Suprapubic skin (tissue), 4 donors: ENCODE data around the gene PUS1. TPM values are rescaled to one million over a fixed set of nuclear protein-coding genes. Genes with fewer than 3 reads are reported as not detected.

Experiments used
- DNase-seq, 2 donors: peaks; one replicate each; pipeline ENCODE4 v3.0.0-alpha.2; 2019; ENCODE audit warnings: low spot score in 2 of 2
- H3K27ac ChIP-seq: fragments of 200-600 bp; sonication (generic); one replicate; pipeline ENCODE4 v1.5.1; 2019
- H3K27me3 ChIP-seq: fragments of 200-600 bp; sonication (generic); one replicate; pipeline ENCODE4 v1.5.1; 2019
- H3K36me3 ChIP-seq: fragments of 200-600 bp; sonication (generic); one replicate; pipeline ENCODE4 v1.5.1; 2019
- H3K4me1 ChIP-seq: fragments of 200-600 bp; sonication (generic); one replicate; pipeline ENCODE4 v1.5.1; 2019
- H3K4me3 ChIP-seq: fragments of 200-600 bp; sonication (generic); one replicate; pipeline ENCODE4 v1.5.1; 2019; ENCODE audit warnings: mild to moderate bottlenecking
- H3K9me3 ChIP-seq: fragments of 200-600 bp; sonication (generic); one replicate; pipeline ENCODE4 v1.5.1; 2019
- CTCF ChIP-seq, 2 donors: fragments of 200-600 bp in 1 of 2; fragments of 450-650 bp in 1 of 2; sonication (generic) in 1 of 2; IDR thresholded peaks; one replicate each; pipeline ENCODE4 v1.5.1; 2016 to 2019; ENCODE audit warnings: antibody characterized with exemption in 2 of 2, mild to moderate bottlenecking in 1 of 2, moderate library complexity in 1 of 2
- EP300 ChIP-seq: sonication (generic); formaldehyde crosslinking; IDR thresholded peaks from one replicate; pipeline ENCODE4 v1.6.1; 2017; ENCODE audit warnings: antibody characterized with exemption
- POLR2A ChIP-seq, 2 donors: fragments of 450-650 bp; IDR thresholded peaks; one replicate each; pipeline ENCODE4 v1.6.1; 2017; ENCODE audit warnings: antibody characterized with exemption in 2 of 2, mild to moderate bottlenecking in 2 of 2, moderate library complexity in 2 of 2
- POLR2AphosphoS5 ChIP-seq, 3 donors: sonication (generic); formaldehyde crosslinking; IDR thresholded peaks; one replicate each; pipeline ENCODE4 v1.6.1; 2017; ENCODE audit warnings: antibody characterized with exemption in 3 of 3
- WGBS: methylation state at CpG from one replicate; pipeline ENCODE4 v1.1.5; 2018; 5-methylcytosine and 5-hydroxymethylcytosine counted together
- total RNA-seq, 4 donors: library from RNA; depleted of rRNA; stranded (reverse); fragments of >200 nt; gene quantifications; one replicate each; pipeline ENCODE4 v1.1.0, GENCODE V29; 2016

The PUS1 gene
- total RNA-seq, 4 donors from 2014 or later, result 16.3 to 24.4 (median 21.8) TPM

GRCh38 chr12:131916306-131917138 lies 12.6 kb upstream of the PUS1 start:
- H3K4me3 ChIP-seq, result no peak overlapping the region
- 87% methylated on average over 11 of the region's 36 CpGs for WGBS
- H3K4me1 ChIP-seq, result peaks cover 8% of the 10 kb centered on the region
- H3K36me3 ChIP-seq, result peaks cover 95% of the 10 kb centered on the region
- TF ChIP-seq POLR2AphosphoS5 (IDR thresholded peaks at IDR 0.05), result no peak
- TF ChIP-seq EP300, result no peak
- no peak for TF ChIP-seq POLR2A (IDR thresholded peaks at IDR 0.05)
- TF ChIP-seq CTCF (IDR thresholded peaks at IDR 0.05), result no peak
- H3K27me3 ChIP-seq, result no peaks in the 10 kb centered on the region
- H3K27ac ChIP-seq, result no peak overlapping the region
- no peak for DNase-seq
- no peaks in the 10 kb centered on the region for H3K9me3 ChIP-seq

- Histone ChIP-seq H3K4me3 (no peak overlapping the region), H3K27ac (no peak overlapping the region), H3K4me1 (peaks cover 2% of the 10 kb centered on the region), H3K9me3 (no peaks in the 10 kb centered on the region), H3K27me3 (no peaks in the 10 kb centered on the region), H3K36me3 (peaks cover 95% of the 10 kb centered on the region)
- 73% methylated on average over 16 of the region's 31 CpGs for WGBS
- DNase-seq, result peak in 1 of 2 donors; percentile 92
- TF ChIP-seq EP300 (no peak), POLR2AphosphoS5 (IDR thresholded peaks at IDR 0.05) (no peak), POLR2A (IDR thresholded peaks at IDR 0.05) (no peak)
Observed at GRCh38 chr12:131917139-131917710, 11.9 kb upstream of the PUS1 start.

GRCh38 chr12:131917711-131918306 lies 11.3 kb upstream of the PUS1 start:
- no peak for TF ChIP-seq EP300
- no peak for TF ChIP-seq CTCF (IDR thresholded peaks at IDR 0.05)
- no peak for TF ChIP-seq POLR2A (IDR thresholded peaks at IDR 0.05)
- no peak for TF ChIP-seq POLR2AphosphoS5 (IDR thresholded peaks at IDR 0.05)
- Histone ChIP-seq H3K36me3 (peaks cover 91% of the 10 kb centered on the region), H3K4me3 (no peak overlapping the region), H3K27me3 (no peaks in the 10 kb centered on the region), H3K27ac (no peak overlapping the region), H3K9me3 (no peaks in the 10 kb centered on the region), H3K4me1 (no peaks in the 10 kb centered on the region)
- DNase-seq, result no peak
- WGBS, result 96% methylated on average over 12 of the region's 18 CpGs

GRCh38 chr12:131918311-131919050 lies 10.6 kb upstream of the PUS1 start:
- Histone ChIP-seq H3K4me1 (no peaks in the 10 kb centered on the region), H3K36me3 (peaks cover 84% of the 10 kb centered on the region), H3K9me3 (no peaks in the 10 kb centered on the region), H3K4me3 (no peak overlapping the region), H3K27me3 (no peaks in the 10 kb centered on the region), H3K27ac (no peak overlapping the region)
- no peak for DNase-seq
- TF ChIP-seq POLR2A (IDR thresholded peaks at IDR 0.05), result no peak
- TF ChIP-seq POLR2AphosphoS5 (IDR thresholded peaks at IDR 0.05), result no peak
- TF ChIP-seq EP300, result no peak
- no peak for TF ChIP-seq CTCF (IDR thresholded peaks at IDR 0.05)
- 82% methylated on average over 11 of the region's 20 CpGs for WGBS

- WGBS, result 83% methylated on average over 5 of the region's 19 CpGs
- Histone ChIP-seq H3K4me3 (no peak overlapping the region), H3K4me1 (no peaks in the 10 kb centered on the region), H3K27ac (no peak overlapping the region), H3K36me3 (peaks cover 79% of the 10 kb centered on the region), H3K27me3 (no peaks in the 10 kb centered on the region), H3K9me3 (no peaks in the 10 kb centered on the region)
- DNase-seq, result no peak
- TF ChIP-seq POLR2A (IDR thresholded peaks at IDR 0.05), result no peak
Observed at GRCh38 chr12:131919051-131919347, 10.1 kb upstream of the PUS1 start.
